Nucleus accumbens (tissue), 56 donors: ENCODE results near the gene APP.

Source experiments
- DNase-seq, 56 donors: peaks; one replicate each; lab custom pipeline; 2025; lab: John Stamatoyannopoulos, UW

Gene APP

GRCh38 chr21:26072666-26073615, 97.6 kb downstream of the APP start:
- DNase-seq = no peak

GRCh38 chr21:26070822-26071425, 99.6 kb downstream of the APP start:
- no peak for DNase-seq

GRCh38 chr21:26070121-26070520, 100.4 kb downstream of the APP start:
- no peak for DNase-seq

GRCh38 chr21:26068776-26069175, 101.8 kb downstream of the APP start:
- DNase-seq = no peak

- DNase-seq = no peak
Observed at GRCh38 chr21:26067836-26068594, 102.6 kb downstream of the APP start.

GRCh38 chr21:26064506-26064905, 106.1 kb downstream of the APP start:
- DNase-seq = no peak

- DNase-seq = no peak
Observed at GRCh38 chr21:26061437-26061836, 109.1 kb downstream of the APP start.

- DNase-seq = no peak
Observed at GRCh38 chr21:26060335-26061115, 110.0 kb downstream of the APP start.

GRCh38 chr21:26057477-26058170, 112.9 kb downstream of the APP start:
- peak in 17 of 56 donors; percentile 1 to 68 (median 30) for DNase-seq

- no peak for DNase-seq
Observed at GRCh38 chr21:26055841-26056264, 114.7 kb downstream of the APP start.

GRCh38 chr21:26055010-26055409, 115.6 kb downstream of the APP start:
- DNase-seq = no peak

GRCh38 chr21:26052057-26052456, 118.5 kb downstream of the APP start:
- no peak for DNase-seq

- no peak for DNase-seq
Observed at GRCh38 chr21:26050857-26051256, 119.7 kb downstream of the APP start.

- DNase-seq = no peak
Observed at GRCh38 chr21:26049803-26050202, 120.8 kb downstream of the APP start.

- DNase-seq = no peak
Observed at GRCh38 chr21:26047279-26047967, 123.1 kb downstream of the APP start.

GRCh38 chr21:26043891-26044290, 126.7 kb downstream of the APP start:
- DNase-seq = no peak

- DNase-seq = no peak
Observed at GRCh38 chr21:26042181-26042876, 128.2 kb downstream of the APP start.

- peak in 1 of 56 donors; percentile 38 for DNase-seq
Observed at GRCh38 chr21:26041431-26042180, 129.0 kb downstream of the APP start.
